ENCODE measurements around the gene RNF138. TPM values are rescaled to one million over a fixed set of nuclear protein-coding genes. Genes with fewer than 3 reads are reported as not detected.
"Not testable (repeated sequence)": the region's sequence is repeated elsewhere in the genome, so short reads cannot be mapped to it uniquely, and the experiment has no call there.

Gene RNF138
- total and polyA plus RNA-seq, 10 of the 15 experiments (the other 5 are each of a cell fraction or from before 2014, with no cell fraction given), result 24.2 to 75.2 (median 40.1) TPM

DNA sequence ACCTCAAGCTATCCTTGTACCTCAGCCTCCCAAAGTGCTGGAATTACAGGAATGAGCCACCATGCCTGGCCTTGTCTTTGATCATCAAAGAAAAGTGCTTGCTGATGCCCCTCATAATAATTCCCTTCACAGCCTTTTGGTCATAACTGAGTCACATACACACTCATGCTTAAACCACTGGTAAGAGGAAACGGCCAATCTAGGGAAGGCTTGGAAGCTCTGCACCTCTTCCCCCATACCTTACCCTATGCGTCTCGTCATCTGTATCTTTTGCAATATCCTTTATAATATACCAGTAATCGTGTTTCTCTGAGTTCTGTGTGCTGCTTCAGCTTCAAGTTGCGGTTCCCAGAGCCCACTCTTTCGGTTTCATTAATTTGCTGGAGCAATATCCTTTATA is 4.8 kb upstream of the RNF138 start:
- CTCF ChIA-PET, result interaction anchor here (2.2 kb wide), 1 partner anchor 110 kb away, joined by 4 read pairs; no protein-coding TSS in a partner anchor
- H3K36me3 ChIP-seq (ENCODE audit: control insufficient read depth in 2 of 2, insufficient read depth in 2 of 2, low read length in 1 of 2), result no peaks in the 10 kb centered on the region
- no peaks in the 10 kb centered on the region for H3K27me3 ChIP-seq (replicated peaks in 1 of 2; ENCODE audit: control insufficient read depth in 2 of 2, insufficient read depth in 2 of 2, low read length in 1 of 2)
- H3K79me2 ChIP-seq (ENCODE audit: control insufficient read depth, insufficient read depth, low read length), result no peaks in the 10 kb centered on the region
- no peak overlapping the region for H3K9ac ChIP-seq (ENCODE audit: control insufficient read depth, insufficient read depth, low read length)
- TF ChIP-seq SMAD1 (IDR thresholded peaks at IDR 0.05; ENCODE audit: low read depth, partially characterized antibody) (no peak), MTA2 (IDR thresholded peaks at IDR 0.05; ENCODE audit: low read depth) (no peak), NRF1 (conservative IDR thresholded peaks at IDR 0.05; ENCODE audit: low read depth, low read length) (no peak), NFXL1 (IDR thresholded peaks at IDR 0.05; ENCODE audit: borderline replicate concordance) (no peak)
- no peaks in the 10 kb centered on the region for H3K9me3 ChIP-seq (replicated peaks; ENCODE audit: control insufficient read depth, insufficient read depth, low read length)
- peaks cover 7% of the 10 kb centered on the region; the same call in 1 of the 2 replicates for H3K4me1 ChIP-seq (ENCODE audit: control insufficient read depth, insufficient read depth, low read length)
- SMC1A ChIA-PET (ENCODE audit: uncharacterized antibody, unreplicated experiment), result interaction anchor here (2.6 kb wide), 1 partner anchor 144 kb away, joined by 7 read pairs; the partner anchor contains the start of gene TRAPPC8
- 93% methylated on average over 6 of the region's 6 CpGs for WGBS (ENCODE audit: insufficient coverage, insufficient replicate concordance, low lambda C conversion rate, missing lambda C conversion rate)
- POLR2A ChIA-PET, result interaction anchor here (0.7 to 1.0 kb wide), 2 partner anchors 21 to 144 kb away, joined by 3 read pairs; partner anchors contain the start of gene TRAPPC8
- in situ Hi-C loops (cut with MboI) (no loop called here), intact Hi-C loops (cut with micrococcal nuclease; ENCODE audit: unreplicated experiment) (no loop called here)
- no peaks in the 10 kb centered on the region for H4K20me1 ChIP-seq (ENCODE audit: control insufficient read depth, insufficient read depth)
- no peak overlapping the region for H3K27ac ChIP-seq (ENCODE audit: control insufficient read depth, insufficient read depth)
- RAD21 ChIA-PET (ENCODE audit: unreplicated experiment), result no interaction called here
- no TSS peak for BruUV-seq (replicated peaks)
- no peak overlapping the region for H3K4me3 ChIP-seq
- no peak for ATAC-seq
- H3K4me2 ChIP-seq (ENCODE audit: control insufficient read depth, insufficient read depth), result no peak overlapping the region
- no peak overlapping the region for H2AFZ ChIP-seq (ENCODE audit: control insufficient read depth, low read depth, low read length)
- DNase-seq (ENCODE audit: low read depth, low spot score), result no peak
- no peak for FAIRE-seq

DNA sequence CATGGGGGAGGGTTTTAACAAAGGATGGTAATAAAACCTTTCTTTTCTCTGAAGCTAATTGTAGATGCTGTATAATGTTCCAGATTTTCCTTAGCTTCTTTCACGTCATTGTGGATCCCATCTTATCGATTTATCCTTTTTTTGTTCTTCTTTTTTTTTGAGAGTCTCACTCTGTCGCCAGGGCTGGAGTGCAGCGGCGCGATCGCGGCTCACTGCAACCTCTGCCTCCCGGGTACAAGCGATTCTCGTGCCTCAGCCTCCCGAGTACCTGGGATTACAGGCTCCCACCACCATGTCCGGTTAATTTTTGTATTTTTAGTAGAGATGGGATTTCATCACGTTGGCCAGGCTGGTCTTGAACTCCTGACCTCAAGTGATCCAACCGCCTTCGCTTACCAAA is 843 bp upstream of the RNF138 start:
- DNase-seq (ENCODE audit: low read depth, low spot score); ATAC-seq; SMC1A ChIA-PET (ENCODE audit: uncharacterized antibody, unreplicated experiment); H3K27me3 ChIP-seq (replicated peaks in 1 of 2; ENCODE audit: control insufficient read depth in 2 of 2, insufficient read depth in 2 of 2, low read length in 1 of 2); H4K20me1 ChIP-seq (ENCODE audit: control insufficient read depth, insufficient read depth); FAIRE-seq; H3K9ac ChIP-seq (ENCODE audit: control insufficient read depth, insufficient read depth, low read length); H3K36me3 ChIP-seq (ENCODE audit: control insufficient read depth in 2 of 2, insufficient read depth in 2 of 2, low read length in 1 of 2); H3K4me2 ChIP-seq (ENCODE audit: control insufficient read depth, insufficient read depth); H3K27ac ChIP-seq (ENCODE audit: control insufficient read depth, insufficient read depth); intact Hi-C loops (cut with micrococcal nuclease; ENCODE audit: unreplicated experiment); in situ Hi-C loops (cut with MboI); RAD21 ChIA-PET (ENCODE audit: unreplicated experiment); H3K4me1 ChIP-seq (ENCODE audit: control insufficient read depth, insufficient read depth, low read length); H3K4me3 ChIP-seq; BruUV-seq (replicated peaks); H2AFZ ChIP-seq (ENCODE audit: control insufficient read depth, low read depth, low read length); H3K9me3 ChIP-seq (replicated peaks; ENCODE audit: control insufficient read depth, insufficient read depth, low read length): not testable (repeated sequence)
- ChIA-PET CTCF (interaction anchor here (1.0 kb wide), 1 partner anchor 349 kb away, joined by 3 read pairs; no protein-coding TSS in a partner anchor), POLR2A (interaction anchor here (0.6 to 1.3 kb wide), 2 partner anchors 72 to 144 kb away, joined by 3 read pairs; partner anchors contain the start of gene RNF125)
- peaks cover 33% of the 10 kb centered on the region for H3K79me2 ChIP-seq (ENCODE audit: control insufficient read depth, insufficient read depth, low read length)
- WGBS (ENCODE audit: insufficient coverage, insufficient replicate concordance, low lambda C conversion rate, missing lambda C conversion rate), result 97% methylated on average over 16 of the region's 16 CpGs
